Measurements from ENCODE around the gene EMC1.
"Not testable (repeated sequence)": the region's sequence is repeated elsewhere in the genome, so short reads cannot be mapped to it uniquely, and the experiment has no call there.

Gene EMC1

DNA sequence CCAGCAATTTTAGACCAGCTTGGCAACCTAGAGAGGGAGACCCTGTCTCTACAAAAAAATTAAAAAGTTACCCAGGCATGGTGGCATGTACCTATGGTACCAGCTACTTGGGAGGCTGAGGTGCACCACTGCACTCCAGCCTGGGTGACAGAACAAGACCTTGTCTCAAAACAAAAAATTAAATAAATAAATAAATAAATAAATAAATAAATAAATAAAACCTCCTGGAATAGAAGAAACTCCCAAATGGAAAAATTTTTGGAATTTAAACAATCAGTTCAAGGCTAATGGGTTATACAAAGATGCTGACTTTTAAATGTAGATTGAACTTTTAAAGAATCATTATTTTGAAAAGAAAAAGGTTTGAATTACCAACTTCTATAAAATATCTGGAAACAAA lies 63.5 kb downstream of the EMC1 start:
- DNase-seq = no peak

DNA sequence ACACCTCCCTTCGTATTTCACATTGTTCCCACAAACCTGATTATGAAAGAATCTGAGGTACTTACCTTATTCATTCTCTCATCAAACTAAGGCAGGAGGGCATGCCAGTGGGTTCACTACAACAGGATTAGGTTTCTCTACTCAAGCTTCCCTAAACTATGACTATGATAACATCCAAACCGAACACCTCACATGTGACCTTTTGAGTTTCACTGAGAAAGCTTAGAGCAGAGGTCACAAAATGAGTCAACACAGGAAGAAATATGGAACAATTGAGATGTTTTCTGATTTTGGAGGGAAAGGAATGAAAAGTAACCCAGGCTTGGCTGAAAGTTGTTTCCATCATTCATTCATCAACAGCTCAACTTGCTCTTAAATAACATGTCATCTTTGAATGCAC lies 65.3 kb downstream of the EMC1 start:
- no peak for DNase-seq

DNA sequence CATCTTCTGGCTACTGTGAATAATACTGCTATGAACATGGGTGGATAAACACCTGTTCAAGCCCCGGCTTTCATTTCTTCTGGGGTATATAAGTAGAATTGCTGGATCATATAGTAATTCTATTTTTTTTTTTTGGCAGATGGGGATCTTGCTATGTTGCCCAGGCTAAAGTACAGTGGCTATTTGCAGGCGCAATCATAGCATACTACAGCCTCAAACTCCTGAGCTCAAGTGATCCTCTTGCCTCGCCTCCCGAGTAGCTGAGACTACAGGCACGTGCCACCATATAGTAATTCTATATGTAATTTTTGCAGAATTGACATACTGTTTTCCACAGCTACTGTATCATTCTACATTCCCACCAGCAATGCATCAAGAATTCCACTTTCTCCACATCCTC lies 69.1 kb downstream of the EMC1 start:
- DNase-seq = no peak

DNA sequence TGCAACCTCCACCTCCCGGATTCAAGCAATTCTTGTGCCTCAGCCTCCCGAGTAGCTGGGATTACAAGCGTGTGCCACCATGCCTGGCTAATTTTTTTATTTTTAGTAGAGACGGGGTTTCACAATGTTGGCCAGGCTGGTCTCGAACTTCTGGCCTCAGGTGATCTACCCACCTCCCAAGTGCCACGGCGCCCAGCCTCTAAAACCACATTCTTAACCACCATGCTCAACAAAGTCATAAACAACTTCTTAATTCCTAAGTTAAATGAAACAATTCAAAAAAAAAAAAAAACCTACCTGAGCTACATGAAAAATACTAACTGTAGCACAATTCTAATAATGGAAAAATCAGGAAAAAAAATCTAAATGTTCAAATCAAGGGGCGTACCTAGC lies 71.1 kb downstream of the EMC1 start:
- not testable (repeated sequence) for DNase-seq

DNA sequence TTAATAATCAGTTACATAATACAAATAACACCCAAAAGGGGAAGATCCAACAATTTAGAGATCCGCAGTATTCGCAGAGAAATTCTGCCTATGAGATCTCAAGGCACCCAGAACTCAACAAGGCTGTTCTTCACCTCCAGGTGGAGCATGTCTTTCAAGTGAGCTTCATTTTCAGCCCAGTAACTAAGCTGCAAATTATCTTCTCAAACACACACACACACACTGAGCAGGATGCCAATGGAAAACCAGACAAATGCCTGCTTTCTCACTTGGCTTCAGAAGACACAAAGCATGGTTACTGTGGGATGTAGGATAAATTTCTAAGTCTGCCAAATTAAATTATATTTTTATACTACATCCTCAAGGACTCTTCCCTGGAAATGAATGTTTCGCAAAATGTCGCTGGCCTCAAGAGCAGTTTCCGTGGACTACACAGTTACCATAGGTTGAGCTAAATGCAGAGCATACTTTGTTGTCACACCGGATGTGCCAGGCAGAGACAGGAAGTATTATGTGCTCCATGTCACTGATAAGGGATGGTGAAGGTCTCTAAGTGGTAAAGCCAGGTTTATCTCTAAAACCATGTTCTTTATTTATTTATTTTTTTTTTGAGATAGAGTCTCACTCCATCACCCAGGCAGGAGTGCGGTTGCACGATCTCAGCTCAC lies 71.6 kb downstream of the EMC1 start:
- no peak for DNase-seq

DNA sequence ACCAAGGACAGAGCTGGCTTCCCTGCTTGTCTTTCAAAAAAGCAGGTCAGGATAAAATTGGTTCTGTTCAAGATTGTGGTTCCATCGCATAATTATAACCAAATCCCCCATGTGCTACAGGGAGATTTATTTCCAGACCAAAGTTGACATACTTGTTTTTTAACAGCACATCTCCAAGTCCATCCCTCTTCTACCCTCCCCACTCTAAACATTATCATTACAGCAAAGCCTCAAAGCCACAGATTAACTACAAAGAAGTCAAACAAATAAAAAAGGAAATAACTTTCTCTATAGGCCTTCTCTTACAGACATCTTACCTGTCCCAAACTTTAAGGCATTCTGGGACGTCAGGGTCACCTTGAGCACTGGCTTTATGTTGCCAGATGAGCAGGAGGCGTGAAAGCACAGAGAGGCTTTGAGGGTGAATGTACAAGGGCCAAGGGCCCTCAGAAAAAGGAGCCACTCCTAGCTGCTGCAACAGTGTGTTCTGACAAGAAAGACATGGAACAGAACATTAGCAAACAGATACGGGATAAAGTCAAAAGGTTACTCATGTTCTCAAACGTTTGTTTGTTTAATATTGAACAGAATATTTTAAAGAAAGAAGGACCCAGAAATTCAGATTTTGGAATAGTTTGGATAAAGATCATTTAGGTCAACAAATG lies 72.5 kb downstream of the EMC1 start:
- no peak for DNase-seq

DNA sequence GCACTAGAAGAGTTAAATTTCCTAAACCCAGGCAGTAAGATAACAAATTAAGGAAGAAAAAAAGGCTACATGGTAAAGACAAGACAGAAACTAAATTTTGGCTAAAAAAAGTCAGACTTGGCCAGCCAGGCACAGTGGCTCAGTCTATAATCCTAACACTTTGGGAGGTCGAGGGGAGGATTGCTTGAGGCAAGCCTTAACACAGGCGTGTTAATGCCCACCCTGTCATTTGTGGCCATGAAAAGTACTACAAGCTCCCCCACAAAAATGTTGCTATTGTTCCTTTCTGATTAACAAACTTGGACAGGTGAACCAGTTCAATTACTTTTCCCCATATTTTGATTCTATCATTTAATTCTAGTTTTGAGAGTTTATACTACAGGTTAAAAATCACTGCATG lies 73.5 kb downstream of the EMC1 start:
- DNase-seq = no peak

DNA sequence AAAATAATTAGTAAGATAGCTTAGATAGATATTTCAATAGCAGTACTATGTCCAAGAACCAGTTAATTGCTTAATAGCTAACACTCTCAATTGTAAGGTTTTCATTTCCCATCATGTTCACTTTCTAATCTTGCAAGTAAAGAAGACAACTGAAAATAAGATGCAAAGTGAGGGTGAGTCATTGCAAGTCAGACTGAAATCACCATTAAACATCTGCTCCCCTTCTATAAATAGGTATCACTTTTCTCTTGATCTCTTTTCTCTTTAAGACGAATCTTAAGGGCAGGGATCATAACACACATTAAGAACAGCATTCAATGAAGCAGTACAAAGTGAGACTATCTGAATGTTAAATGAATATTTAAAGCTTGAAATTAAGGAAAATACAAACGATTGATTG lies 81.7 kb downstream of the EMC1 start:
- DNase-seq = no peak

DNA sequence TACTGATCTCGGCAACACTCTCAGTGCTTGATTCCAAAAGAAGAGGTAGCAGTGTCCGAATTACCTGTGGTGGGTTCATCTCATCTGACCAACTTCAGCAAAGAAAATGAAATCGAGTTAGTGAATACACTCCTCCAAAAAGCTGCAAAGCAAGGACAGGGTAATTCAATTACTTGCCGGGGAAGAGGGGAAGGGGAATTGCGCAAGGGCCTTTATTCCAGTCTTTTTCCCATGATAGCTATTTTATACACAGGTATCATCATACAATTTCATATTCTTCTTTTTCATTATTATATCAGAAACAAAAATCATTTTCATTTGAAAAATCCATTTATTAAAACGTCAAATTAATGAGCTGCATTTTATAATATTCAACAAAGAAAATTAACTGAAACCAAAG lies 84.2 kb downstream of the EMC1 start:
- DNase-seq = no peak

DNA sequence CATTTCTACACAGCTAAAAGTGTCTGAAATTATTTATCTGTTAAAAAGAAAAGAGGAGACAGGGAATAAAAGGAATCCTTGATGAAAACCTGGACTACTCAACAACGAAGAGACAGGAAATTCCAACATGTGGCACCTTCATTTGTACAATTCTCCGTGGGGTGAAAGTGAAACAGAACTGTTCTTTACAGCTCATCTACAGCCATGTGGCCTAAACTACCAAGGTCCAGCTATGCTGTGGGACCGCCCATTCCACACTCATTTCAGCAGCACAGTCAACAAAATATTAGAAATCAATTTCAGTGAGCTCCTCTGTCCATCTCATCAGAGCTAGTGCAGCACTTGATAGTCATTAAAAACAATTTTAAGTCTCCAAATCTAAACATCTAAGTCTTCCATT lies 85.3 kb downstream of the EMC1 start:
- DNase-seq = no peak
